Measurements from ENCODE around the gene ZFP82.

ZFP82 gene

DNA sequence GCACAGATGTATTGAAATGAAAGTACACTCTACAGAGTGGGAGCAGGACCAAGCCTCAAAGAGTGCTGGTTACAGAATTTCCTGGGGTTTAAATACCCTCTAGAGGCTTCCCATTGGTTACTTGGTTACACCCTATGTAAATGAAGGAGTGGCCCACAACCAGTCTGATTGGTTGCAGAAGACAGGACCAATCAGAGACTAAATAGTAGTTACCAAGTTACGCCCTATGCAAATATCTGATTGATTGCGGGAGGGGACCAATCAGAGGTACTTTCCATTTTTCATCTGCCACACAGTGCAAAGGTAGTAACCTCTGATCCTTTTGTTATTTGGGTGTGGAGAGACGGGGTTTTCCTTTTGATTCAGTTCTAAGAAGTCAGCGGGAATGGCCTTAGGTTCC, 5.5 kb upstream of the ZFP82 start:
- Histone ChIP-seq H3K9me3 (no peaks in the 10 kb centered on the region; the same call in 1 of the 2 replicates), H3K4me3 (ENCODE audit: low read depth, low read length) (no peak overlapping the region), H3K27me3 (no peaks in the 10 kb centered on the region), H3K36me3 (no peaks in the 10 kb centered on the region), H3K4me1 (no peaks in the 10 kb centered on the region)
- TF ChIP-seq, protein P1, sequence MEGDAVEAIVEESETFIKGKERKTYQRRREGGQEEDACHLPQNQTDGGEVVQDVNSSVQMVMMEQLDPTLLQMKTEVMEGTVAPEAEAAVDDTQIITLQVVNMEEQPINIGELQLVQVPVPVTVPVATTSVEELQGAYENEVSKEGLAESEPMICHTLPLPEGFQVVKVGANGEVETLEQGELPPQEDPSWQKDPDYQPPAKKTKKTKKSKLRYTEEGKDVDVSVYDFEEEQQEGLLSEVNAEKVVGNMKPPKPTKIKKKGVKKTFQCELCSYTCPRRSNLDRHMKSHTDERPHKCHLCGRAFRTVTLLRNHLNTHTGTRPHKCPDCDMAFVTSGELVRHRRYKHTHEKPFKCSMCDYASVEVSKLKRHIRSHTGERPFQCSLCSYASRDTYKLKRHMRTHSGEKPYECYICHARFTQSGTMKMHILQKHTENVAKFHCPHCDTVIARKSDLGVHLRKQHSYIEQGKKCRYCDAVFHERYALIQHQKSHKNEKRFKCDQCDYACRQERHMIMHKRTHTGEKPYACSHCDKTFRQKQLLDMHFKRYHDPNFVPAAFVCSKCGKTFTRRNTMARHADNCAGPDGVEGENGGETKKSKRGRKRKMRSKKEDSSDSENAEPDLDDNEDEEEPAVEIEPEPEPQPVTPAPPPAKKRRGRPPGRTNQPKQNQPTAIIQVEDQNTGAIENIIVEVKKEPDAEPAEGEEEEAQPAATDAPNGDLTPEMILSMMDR (IDR thresholded peaks at IDR 0.05; ENCODE audit: low read depth, low read length): no peak
- peak; percentile 17 for DNase-seq

DNA sequence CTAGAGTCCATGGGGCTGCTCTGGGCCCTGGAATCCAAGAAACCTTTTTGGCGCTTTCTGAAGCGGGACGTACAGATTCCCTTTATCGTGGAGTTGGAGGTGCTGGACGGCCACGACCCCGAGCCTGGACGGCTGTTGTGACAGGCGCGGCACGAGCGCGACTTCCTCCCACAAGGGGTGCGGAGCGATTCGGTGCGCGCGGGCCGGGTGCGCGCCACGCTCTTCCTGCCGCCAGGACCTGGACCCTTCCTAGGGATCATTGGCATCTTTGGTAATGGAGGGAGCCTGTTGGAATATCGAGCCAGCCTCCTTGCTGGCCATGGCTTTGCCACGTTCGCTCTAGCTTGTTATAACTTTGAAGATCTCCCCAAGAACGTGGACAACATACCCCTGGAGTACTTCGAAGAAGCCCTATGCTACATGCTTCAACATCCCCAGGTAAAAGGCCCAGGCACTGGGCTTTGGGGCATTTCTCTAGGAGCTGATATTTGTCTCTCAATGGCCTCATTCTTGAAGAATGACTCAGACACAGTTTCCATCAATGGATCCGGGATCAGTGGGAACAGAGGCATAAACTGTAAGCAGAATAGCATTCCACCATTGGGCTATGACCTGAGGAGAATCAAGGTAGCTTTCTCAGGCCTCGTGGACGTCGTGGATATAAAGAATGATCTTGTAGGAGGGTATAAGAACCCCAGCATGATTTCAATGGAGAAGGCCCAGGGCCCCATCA, 3.5 kb upstream of the ZFP82 start:
- TF ChIP-seq, protein P1 (IDR thresholded peaks at IDR 0.05; ENCODE audit: low read depth, low read length): no peak
- Histone ChIP-seq H3K4me3 (ENCODE audit: low read depth, low read length) (no peak overlapping the region), H3K9me3 (peaks cover 5% of the 10 kb centered on the region), H3K36me3 (0 out of 2 replicates have a peak, but pooled peaks cover 3% of the 10 kb centered on the region), H3K4me1 (no peaks in the 10 kb centered on the region), H3K27me3 (no peaks in the 10 kb centered on the region)
- DNase-seq: no peak

DNA sequence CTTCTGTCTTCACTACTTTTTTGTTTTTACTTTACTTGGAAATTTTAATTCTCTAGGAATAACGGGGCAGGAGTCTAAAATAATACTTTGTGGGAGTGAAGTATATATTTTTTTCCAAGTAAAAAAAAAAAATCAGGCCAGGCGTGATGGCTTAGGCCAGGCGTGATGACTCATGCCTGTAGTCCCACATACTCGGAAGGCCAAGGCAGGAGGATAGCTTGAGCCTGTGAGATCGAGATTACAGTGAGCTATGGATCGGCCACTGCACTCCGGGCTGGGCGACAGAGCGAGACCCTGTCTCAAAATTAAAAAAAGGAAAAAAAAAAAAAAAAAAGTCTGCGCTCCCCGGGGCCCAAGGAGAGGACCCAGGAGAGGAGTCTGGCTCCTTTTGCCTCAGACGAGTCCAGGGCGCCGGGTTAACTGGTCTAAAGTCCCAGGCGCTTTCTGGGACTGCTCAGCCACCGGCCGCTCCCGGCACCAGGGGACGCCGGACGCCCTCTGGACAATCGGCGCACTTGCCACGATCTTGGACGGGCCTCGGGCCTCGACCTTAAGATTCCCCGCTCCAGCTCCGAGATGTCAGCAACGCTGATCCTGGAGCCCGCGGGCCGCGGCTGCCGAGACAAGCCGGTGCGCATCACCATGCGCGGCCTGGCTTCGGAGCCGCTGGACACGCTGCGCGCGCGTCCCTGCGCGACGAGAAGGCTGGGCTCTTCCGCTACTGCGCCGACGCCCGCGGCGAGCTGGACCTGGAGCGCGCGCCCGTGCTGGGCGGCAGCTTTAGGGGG, 2.7 kb upstream of the ZFP82 start:
- no peak for DNase-seq
- Histone ChIP-seq H3K27me3 (no peaks in the 10 kb centered on the region), H3K4me3 (ENCODE audit: low read depth, low read length) (no peak overlapping the region), H3K4me1 (no peaks in the 10 kb centered on the region), H3K9me3 (peaks cover 5% of the 10 kb centered on the region), H3K36me3 (0 out of 2 replicates have a peak, but pooled peaks cover 3% of the 10 kb centered on the region)
- TF ChIP-seq, protein P1 (IDR thresholded peaks at IDR 0.05; ENCODE audit: low read depth, low read length): no peak

DNA sequence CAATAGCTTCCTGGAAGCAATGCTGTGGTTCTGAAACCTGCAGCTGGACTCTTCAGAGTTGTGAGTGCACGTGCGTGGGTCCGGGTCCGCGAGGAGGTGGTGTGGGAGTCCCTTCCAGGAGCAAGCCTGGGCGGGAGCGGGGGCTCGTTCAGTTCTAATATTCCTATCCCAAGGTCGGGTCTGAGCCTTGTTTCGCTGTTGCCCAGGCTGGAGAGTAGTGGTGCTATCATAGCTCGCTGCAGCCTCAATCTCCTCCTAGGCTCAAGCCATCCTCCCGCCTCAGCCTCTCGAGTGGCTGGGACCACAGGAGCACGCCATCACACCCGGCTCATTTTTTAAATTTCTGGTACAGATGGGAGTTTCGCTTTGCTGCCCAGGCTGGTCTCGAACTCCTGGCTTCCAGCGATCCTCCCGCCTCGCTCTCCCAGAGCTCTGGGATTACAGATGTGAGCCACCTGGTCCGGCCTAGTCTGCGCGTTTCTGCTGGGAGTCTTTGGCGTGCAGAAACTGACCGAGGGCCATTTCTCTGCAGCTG, 625 bp downstream of the ZFP82 start:
- DNase-seq: peak; percentile 10
- peak overlapping the region; percentile 85 for H3K4me3 ChIP-seq (ENCODE audit: low read depth, low read length)
- H3K9me3 ChIP-seq: peaks cover 5% of the 10 kb centered on the region
- H3K4me1 ChIP-seq: no peaks in the 10 kb centered on the region
- TF ChIP-seq, protein P1 (IDR thresholded peaks at IDR 0.05; ENCODE audit: low read depth, low read length): no peak
- H3K27me3 ChIP-seq: no peaks in the 10 kb centered on the region
- 0 out of 2 replicates have a peak, but pooled peaks cover 3% of the 10 kb centered on the region for H3K36me3 ChIP-seq

DNA sequence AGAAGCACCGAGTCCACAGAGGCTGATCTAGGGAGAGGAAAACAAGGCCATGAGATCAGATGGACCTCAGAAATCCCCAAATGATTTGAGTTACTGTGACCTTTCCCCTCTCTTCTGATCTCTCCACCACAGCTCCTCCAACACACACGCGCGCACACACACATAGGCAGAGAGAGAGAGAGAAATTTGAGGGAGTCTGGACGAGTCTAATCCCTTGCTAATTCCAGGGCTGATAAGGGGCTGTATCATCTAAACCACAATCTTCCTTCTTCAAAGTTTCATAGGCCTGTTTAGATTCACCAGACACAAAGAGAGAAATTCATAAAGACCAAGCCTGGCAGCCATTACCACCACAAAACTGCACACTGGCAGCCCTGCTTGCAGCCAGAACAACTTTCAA, 8.6 kb downstream of the ZFP82 start:
- Histone ChIP-seq H3K9me3 (no peaks in the 10 kb centered on the region), H3K4me1 (no peaks in the 10 kb centered on the region), H3K27me3 (no peaks in the 10 kb centered on the region), H3K36me3 (peaks cover 24% of the 10 kb centered on the region), H3K4me3 (ENCODE audit: low read depth, low read length) (no peak overlapping the region)
- no peak for DNase-seq
- TF ChIP-seq, protein P1 (IDR thresholded peaks at IDR 0.05; ENCODE audit: low read depth, low read length): no peak

Data from BE2C (cell line).